RWPE2 (cell line): ENCODE measurements around the gene FFAR3.
"Not testable (repeated sequence)": the region's sequence is repeated elsewhere in the genome, so short reads cannot be mapped to it uniquely, and the experiment has no call there.

Experiments used
- ATAC-seq: fragments of 200-7000 bp; cut with Tn5 transposase; 3 replicates; pipeline ENCODE4 v1.9.1; 2021; ENCODE audit warnings: low read depth
- DNase-seq: peaks from one replicate; pipeline ENCODE4 v3.0.0-alpha.2; 2020; ENCODE audit warnings: low spot score
- H3K27ac ChIP-seq: fragments of 450-650 bp; 2 replicates; pipeline ENCODE4 v1.5.1; 2017; ENCODE audit warnings: mild to moderate bottlenecking; ENCODE audit not compliant: poor library complexity, severe bottlenecking
- H3K27me3 ChIP-seq: fragments of 250-450 bp; sonication (Bioruptor Pico); 2 replicates; pipeline ENCODE4 v1.5.1; 2021; ENCODE audit warnings: mild to moderate bottlenecking, moderate library complexity; ENCODE audit not compliant: insufficient read depth, poor library complexity, severe bottlenecking
- H3K36me3 ChIP-seq: fragments of 250-450 bp; sonication (Bioruptor Pico); 2 replicates; pipeline ENCODE4 v1.5.1; 2020; ENCODE audit warnings: low read depth, mild to moderate bottlenecking, moderate library complexity
- H3K4me1 ChIP-seq: fragments of 250-450 bp; sonication (Bioruptor Pico); 2 replicates; pipeline ENCODE4 v1.5.1; 2021; ENCODE audit warnings: mild to moderate bottlenecking, moderate library complexity; ENCODE audit not compliant: insufficient read depth, poor library complexity, severe bottlenecking
- H3K4me3 ChIP-seq: fragments of 250-450 bp; sonication (Bioruptor Pico); 2 replicates; pipeline ENCODE4 v1.5.1; 2021; ENCODE audit warnings: mild to moderate bottlenecking, moderate library complexity; ENCODE audit not compliant: severe bottlenecking
- H3K9me3 ChIP-seq: fragments of 250-450 bp; sonication (Bioruptor Pico); 2 replicates; pipeline ENCODE4 v1.5.1; 2021; ENCODE audit warnings: mild to moderate bottlenecking, moderate library complexity; ENCODE audit not compliant: severe bottlenecking
- CTCF ChIP-seq: fragments of 450-650 bp; IDR thresholded peaks from one replicate; pipeline ENCODE4 v1.5.1; 2017; ENCODE audit warnings: mild to moderate bottlenecking, moderate library complexity; ENCODE audit not compliant: poor library complexity, severe bottlenecking

Gene FFAR3

DNA sequence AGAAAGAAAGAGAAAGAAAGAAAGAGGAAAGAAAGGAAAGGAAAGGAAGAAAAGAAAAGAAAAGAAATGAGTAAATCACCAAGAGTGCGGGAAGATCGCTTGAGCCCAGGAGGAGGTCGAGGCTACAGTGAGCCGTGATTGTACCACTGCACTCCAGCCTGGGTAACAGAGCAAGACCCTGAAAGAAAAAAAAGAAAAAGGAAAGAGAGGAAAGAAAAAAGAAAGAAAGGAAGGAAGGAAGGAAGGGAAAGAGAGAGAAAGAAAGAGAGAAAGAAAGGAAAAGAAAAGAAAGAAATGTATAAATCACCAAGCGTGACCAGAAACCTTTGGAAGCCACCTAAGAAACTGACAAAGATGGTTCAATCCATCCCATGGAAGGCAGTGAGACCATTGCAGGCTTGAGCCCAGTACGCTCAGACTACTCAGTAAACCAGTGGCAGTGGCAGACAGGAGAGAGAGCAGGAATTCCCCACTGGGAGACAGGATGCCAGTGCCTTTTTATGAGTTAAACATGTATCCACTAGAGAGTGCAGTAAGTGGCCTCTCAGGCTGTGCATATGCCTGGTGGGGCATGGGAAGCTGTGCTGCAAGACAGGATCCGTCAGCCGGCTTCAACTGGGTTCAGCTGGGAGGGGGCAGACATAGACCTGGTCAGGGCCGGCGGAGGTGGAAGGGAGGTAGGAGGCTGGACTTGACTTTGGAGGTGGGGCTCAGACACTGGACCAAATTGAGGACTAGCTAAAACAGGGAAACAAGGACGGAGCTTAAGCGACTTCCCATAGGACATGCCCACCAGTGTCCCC is 17.4 kb downstream of the FFAR3 start:
- no peak overlapping the region for H3K4me3 ChIP-seq
- no peaks in the 10 kb centered on the region for H3K4me1 ChIP-seq
- no peak for DNase-seq
- H3K9me3 ChIP-seq: no peaks in the 10 kb centered on the region
- H3K27ac ChIP-seq: no peak overlapping the region
- H3K27me3 ChIP-seq: no peaks in the 10 kb centered on the region
- no peak for ATAC-seq
- H3K36me3 ChIP-seq: no peaks in the 10 kb centered on the region
- TF ChIP-seq CTCF: no peak

- H3K4me3 ChIP-seq: no peak overlapping the region
- no peak for TF ChIP-seq CTCF
- H3K36me3 ChIP-seq: no peaks in the 10 kb centered on the region
- ATAC-seq (no peak), DNase-seq (no peak)
- no peak overlapping the region for H3K27ac ChIP-seq
- no peaks in the 10 kb centered on the region for H3K4me1 ChIP-seq
- no peaks in the 10 kb centered on the region for H3K9me3 ChIP-seq
- no peaks in the 10 kb centered on the region for H3K27me3 ChIP-seq
Observed at GRCh38 chr19:35377656-35378055, 19.4 kb downstream of the FFAR3 start.

DNA sequence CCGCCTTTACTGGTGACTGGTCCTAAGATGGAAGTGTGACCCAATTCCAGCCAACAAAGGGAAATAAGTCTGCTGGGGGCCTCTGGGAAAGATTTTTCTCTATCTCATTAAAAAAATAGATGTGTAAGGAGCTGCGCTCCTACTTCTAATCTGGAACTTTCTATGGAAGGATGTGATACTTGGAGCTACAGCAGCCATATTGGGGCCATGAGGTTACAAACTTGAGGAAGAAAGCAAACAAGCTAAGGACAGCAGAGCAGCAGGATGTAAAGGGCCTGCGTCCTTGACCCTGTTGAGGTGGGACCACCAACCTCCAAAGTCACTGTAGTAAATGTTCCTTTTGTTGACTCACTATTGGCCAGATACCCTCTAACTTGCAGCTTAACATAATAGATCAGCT is 20.1 kb downstream of the FFAR3 start:
- H3K36me3 ChIP-seq: no peaks in the 10 kb centered on the region
- H3K9me3 ChIP-seq: no peaks in the 10 kb centered on the region
- DNase-seq (peak; percentile 0), ATAC-seq (no peak)
- no peak for TF ChIP-seq CTCF
- H3K27me3 ChIP-seq: no peaks in the 10 kb centered on the region
- no peak overlapping the region for H3K4me3 ChIP-seq
- no peak overlapping the region for H3K27ac ChIP-seq
- no peaks in the 10 kb centered on the region for H3K4me1 ChIP-seq

DNA sequence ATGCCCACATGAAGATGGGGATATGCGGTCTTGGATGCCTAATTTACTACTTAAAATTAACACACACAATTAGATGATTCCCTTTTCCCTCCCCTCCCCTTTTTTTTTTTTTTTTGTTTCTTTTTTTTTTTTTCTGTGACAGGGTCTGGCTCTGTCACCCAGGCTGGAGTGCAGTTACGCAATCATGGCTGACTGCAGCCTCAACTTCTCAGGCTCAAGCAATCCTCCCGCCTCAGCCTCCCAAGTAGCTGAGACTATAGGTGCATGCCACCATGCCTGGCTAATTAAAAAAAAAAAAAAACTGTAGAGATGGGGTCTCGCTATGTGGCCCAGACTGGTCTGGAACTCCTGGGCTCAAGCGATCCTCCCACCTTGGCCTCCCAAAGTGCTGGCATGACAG is 21.3 kb downstream of the FFAR3 start:
- H3K4me3 ChIP-seq, H3K4me1 ChIP-seq, H3K9me3 ChIP-seq, H3K27ac ChIP-seq, H3K27me3 ChIP-seq, ATAC-seq, H3K36me3 ChIP-seq: not testable (repeated sequence)
- peak; percentile 2 for DNase-seq

DNA sequence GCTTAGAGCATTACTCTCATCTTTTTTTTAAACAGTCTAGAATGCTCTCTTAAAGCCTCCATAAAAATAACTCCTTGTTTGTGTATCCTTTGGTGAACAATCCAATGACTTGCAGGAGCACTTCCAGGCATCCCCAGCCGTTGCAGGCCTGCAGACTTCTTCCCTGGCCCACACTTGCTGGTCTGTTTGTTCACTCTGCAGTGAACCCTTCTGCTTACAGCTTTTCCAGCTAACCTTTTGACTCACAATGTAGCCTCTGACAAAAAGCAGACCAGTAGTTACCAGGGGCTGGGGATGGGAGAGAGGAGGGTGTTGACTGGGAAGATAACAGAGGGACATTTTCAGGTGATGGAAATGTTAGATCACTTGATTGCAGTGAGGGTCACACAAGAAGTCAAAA is 21.7 kb downstream of the FFAR3 start:
- TF ChIP-seq CTCF: no peak

More for the DNA sequence above, 21.7 kb downstream of the FFAR3 start:
- H3K36me3 ChIP-seq: no peaks in the 10 kb centered on the region
- H3K27ac ChIP-seq: no peak overlapping the region
- no peak overlapping the region for H3K4me3 ChIP-seq
- no peaks in the 10 kb centered on the region for H3K4me1 ChIP-seq
- DNase-seq (peak; percentile 2), ATAC-seq (no peak)
- H3K27me3 ChIP-seq: no peaks in the 10 kb centered on the region
- H3K9me3 ChIP-seq: peaks cover 2% of the 10 kb centered on the region
